ENCODE measurements around the gene IL21.

- TF ChIP-seq PHF20 (CRISPR knock-in tag; IDR thresholded peaks at IDR 0.05) = no peak
- no peak for TF ChIP-seq JUNB (CRISPR knock-in tag; IDR thresholded peaks at IDR 0.05; ENCODE audit: borderline replicate concordance)
- no peak for TF ChIP-seq GTF2F1 (IDR thresholded peaks at IDR 0.05; ENCODE audit: low read length)
- TF ChIP-seq ATF3 (CRISPR knock-in tag; IDR thresholded peaks at IDR 0.05) = no peak
Observed at GRCh38 chr4:122665161-122665929, 44.5 kb upstream of the IL21 start.
